Myocyte (in vitro differentiated cells): Measurements from ENCODE around the gene ZNF280C. TPM values are rescaled to one million over a fixed set of nuclear protein-coding genes. Genes with fewer than 3 reads are reported as not detected.
"Not testable (repeated sequence)": the region's sequence is repeated elsewhere in the genome, so short reads cannot be mapped to it uniquely, and the experiment has no call there.

Source experiments
- DNase-seq: peaks from one replicate; pipeline ENCODE4 v3.0.0-alpha.2; 2012; ENCODE audit warnings: low read depth
- total RNA-seq: library from RNA; depleted of rRNA; stranded (reverse); fragments of >200 nt; gene quantifications from 2 replicates; pipeline ENCODE4 v1.2.3, GENCODE V29; 2014

Gene ZNF280C
- total RNA-seq, 1 donor from 2014 or later: 8.7 TPM

DNA sequence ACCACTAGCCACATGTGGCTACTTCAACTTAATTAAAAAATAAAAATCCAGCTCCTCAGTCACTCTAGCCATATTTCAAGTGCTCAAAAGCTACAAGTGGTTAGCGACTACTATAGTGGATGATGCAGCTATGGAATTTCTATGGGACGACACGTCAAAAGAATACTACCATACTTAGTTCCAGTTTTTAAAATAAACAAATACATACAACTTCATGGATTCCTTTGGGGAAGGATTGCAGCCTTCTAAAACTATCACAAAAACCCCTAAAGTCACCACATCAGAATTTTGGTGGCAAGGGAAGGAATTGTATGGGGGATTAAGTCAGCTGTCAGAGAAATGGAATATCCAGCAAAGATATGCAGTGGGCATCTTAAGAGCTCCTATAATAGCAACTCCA lies 6.5 kb downstream of the ZNF280C start:
- peak; percentile 42 for DNase-seq

DNA sequence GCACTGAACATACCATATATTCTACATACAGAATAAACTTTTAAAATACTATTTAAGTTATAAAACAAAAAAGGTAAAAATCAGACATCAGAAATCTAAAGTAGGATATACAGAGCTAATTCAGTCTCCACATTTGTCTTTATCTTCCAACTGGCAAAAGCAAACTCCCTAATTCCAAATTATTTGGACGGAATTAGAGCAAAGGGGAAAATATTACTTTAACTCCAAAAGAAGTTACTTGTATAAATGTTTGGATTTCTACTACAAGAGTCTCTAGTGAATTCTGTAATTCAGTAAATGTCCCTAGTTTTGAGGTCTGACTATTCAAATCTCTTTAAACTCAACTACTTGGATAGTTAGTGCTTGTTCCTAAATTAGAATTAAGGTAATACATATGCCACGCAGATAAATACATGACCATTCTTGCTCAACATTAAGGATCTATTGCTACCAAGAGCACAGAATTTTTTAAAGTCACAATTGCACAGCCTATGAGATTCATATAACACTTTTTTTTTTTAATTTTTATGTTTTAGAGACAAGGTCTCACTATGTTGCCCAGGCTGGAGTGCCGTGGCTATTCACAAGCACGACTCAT lies 7.3 kb downstream of the ZNF280C start:
- no peak for DNase-seq

DNA sequence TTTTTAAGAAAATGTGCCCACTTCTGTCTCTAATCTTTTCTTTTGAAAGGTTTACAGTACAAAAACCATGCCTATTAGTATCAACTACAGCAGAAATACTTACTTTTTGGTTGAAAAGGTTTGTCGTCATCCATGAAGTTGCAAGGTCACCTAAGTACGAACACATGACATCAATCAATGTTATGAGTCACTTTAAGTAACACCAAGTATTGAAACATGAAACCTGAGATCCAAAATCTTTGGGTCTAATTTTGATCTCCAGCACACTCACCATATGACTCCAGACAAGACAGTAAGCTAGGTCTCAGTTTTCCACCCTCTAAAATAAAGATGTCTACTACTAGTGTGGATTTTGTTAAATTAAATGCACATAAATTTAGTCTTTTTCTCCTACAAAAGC lies 8.4 kb downstream of the ZNF280C start:
- DNase-seq: peak; percentile 32

DNA sequence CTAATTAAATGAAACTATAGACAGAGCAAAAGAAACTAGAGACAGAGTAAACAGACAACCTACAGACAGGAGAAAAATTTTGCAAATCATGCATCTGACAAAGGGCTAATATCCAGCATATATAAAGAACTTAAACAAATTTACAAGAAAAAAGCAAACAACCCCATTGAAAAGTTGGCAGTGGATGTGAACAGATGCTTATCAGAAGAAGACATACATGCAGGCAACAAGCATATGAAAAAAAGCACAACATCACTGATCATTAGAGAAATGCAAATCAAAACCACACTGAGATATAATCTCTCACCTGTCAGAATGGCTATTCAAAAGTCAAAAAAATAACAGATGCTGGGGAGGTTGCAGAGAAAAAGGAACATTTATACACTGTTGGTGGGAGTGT lies 14.8 kb downstream of the ZNF280C start:
- DNase-seq: no peak

DNA sequence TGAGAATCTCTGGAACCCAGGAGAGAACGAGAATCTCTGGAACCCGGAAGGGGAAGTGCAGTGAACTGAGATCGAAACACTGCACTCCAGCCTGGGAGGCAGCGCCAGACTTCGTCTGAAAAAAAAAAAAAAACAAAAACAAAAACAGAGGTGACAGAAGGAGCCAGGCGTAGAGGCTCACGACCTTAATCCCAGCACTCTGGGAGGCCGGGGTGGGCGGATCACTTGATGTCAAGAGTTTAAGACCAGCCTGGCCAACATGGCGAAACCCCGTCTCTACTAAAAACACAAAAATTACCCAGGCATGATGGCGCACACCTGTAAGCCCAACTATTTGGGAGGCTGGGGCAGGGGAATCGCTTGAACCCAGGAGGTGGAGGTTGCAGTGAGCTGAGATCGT lies 17.0 kb downstream of the ZNF280C start:
- DNase-seq: no peak

DNA sequence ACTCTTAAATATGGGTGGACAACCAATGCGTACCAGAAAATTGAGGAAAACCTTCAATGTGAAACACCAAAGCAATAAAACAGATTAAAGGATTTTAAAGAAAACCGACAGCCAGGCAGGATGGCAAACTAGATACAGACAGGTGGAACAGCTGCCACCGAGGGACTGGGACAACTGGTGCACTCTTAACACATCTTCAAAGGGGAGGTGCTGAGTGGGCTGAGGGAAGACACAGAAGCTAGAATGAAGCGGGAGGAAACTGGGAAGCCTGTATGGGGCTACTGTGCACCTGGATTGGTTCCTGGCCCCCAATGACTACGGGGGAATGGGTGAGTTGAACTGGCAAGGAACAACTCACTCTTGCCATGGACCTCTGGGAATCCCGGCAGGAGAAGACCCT lies 20.7 kb downstream of the ZNF280C start:
- DNase-seq: peak; percentile 54

DNA sequence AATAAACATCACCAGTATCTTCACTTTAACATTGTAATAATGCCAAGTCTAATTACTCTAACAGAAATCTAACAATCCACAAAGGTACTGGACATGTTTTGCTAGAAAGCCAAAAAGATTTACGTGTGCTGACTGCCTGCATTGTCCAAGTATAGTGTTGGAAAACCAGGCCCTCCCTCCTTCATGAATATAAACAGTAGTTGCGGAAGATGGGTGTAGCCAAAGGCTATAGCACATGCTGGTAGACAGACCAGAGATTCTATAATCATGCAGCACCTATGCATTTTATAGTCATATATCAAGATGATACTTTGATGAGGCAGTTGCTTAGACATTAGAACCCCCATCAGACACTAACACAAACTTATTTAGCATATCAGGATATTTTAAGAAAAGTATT lies 22.6 kb downstream of the ZNF280C start:
- no peak for DNase-seq

DNA sequence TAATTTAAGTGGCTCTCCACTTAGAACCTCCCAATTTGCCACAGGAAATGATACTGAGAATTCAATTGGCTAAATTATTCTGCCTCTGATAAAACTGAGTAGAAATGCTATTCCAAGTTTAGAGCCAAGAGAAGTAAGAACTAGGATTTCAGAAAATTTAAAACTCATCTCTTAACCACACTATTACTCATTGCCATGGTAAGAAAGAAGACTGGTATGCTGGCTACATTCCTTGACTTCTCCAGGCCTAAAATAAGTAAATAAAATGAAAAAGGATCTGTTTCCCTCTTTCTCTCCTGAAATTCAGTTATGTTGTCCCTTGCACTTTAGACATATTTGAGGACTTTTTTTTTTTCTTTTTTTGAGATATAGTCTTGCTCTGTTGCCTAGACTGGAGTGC lies 23.3 kb downstream of the ZNF280C start:
- DNase-seq: peak; percentile 58

DNA sequence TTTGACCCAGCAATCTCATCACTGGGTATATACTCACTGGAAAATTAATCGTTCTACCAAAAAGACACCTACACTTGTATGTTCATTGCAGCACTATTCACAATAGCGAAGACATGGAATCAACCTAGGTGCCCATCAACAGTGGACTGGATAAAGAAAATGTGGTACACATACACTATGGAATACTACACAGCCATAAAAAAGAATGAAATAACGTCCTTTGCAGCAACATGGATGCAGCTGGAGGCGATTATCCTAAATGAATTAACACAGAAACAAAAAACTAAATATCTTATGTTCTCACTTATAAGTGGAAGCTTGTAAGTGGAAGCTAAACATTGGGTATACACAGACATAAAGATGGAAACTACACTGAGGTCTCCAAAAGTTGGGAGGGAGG lies 37.5 kb downstream of the ZNF280C start:
- DNase-seq: not testable (repeated sequence)

DNA sequence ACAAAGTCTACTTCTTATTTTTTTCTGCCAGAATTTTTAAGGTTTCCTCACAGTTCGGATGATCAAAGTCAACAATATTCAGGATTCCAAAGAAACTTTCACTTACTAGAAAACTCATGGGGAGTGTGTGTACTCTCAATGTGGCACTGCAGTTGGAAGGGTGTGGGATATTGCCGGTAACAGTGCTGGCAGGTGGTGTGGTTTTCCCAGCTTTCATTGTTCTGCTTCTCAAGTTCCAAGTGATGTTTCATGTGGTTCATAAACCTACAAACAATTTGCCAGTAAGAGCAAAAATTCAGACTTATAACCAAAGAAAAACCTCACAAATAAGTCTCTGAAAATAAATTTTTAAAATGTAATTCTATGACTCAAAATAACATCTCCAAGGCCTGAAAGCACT lies 39.8 kb downstream of the ZNF280C start:
- peak; percentile 60 for DNase-seq

DNA sequence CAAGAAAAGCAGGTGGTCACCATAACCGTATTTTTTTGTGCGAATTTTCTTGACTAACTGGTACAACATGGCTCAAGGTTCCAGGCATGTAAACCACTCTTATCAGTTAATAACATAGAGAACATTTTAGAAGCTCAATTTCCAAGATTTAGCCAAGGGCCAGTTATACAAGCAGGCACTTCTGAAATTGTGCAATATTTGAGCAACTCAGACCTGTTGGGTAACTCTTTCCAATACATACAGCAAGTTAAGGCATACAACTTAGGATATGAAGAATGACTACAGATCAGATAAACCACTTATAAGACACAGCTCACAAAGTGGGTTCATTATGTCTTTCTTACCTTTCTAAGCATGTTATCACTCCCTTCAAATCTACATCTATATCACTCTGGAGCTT lies 43.9 kb downstream of the ZNF280C start:
- no peak for DNase-seq

DNA sequence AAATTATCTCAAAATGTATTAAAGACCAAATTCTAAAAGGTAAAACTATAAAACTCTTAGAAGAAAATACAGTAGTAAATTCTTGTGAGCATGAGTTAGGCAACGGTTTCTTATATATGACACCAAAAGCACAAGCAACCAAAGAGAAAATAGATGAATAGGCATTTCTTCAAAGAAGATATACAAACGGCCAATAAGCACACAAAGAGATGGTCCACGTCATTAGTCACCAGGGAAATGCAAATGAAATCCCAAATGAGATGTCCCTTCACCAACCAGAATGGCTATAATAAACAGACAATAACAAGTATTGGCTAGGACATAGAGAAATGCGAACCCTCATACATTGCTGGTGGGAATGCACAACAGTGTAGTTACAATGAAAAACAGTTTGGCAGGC lies 52.4 kb downstream of the ZNF280C start:
- no peak for DNase-seq

DNA sequence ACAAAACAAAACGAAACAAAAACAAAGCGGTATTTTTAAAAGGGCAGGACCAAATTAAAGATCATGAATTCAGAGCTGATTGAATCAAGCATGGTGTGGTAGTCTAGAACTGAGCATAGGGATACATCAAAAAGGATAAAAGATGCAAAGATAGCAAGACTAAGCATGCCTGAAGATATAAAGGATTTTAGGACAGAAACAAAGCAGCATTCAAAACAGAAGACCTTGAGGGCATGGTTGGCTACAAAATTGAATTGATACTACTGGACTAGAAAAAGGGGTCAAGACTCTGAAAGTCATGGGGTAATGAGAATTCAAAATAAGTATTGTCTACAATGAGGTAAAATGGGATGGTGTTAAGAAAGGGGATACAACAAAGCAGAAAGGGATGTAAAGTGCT lies 55.3 kb downstream of the ZNF280C start:
- no peak for DNase-seq

DNA sequence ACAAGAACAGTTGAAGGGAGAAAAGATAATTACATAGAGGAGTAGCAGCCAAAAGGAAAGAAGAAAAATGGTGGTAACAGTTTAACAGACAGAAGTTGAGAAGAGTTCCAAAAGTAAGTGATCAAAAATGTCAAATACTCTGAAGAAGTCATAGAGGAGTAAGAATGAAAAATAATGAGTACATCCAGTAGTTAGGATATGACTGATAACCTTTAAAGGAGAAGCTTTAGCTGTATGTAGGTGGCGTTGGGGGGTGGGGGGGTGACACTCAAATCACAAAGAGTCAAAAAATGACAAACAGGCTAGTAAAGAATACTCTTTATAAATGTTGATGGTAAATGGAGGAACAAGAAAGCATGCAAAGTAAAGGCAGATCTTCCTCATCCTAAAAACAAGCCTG lies 56.3 kb downstream of the ZNF280C start:
- DNase-seq: no peak

DNA sequence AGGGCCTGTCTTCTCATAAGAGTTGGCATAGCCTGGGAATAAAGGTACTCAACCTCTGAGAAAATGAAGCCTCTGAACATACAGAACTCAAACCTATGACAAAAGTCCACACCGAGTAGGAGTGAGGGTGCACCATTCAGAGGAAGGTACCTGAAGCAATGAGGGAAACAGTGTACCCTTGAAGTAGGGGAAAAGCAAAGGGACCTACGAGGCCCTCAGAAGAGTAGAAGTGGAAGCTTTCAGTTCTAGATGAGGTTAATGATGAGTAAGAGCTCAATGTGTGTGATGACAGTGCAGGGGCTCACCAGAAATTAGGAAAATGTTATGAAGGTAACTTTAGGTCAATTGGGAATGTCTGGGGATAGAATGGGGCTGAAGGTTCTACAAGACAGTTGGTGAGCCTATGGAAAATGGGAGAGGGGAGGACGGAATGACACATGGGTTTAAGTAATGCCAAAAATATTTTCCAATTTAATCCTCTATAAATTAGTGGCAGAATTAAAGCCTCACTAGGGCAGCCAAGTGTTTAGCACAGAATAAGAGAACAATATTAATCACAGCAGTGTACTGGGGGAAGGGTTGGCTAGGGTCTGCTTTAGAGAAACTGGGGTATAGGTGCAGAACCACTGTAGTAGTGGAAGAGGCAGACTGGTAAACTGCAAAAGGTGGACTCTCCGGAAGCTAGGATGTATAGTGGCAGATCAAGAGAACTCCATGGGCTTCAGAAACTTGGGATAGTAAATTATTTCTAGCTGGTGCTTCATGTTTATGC lies 57.1 kb downstream of the ZNF280C start:
- no peak for DNase-seq

DNA sequence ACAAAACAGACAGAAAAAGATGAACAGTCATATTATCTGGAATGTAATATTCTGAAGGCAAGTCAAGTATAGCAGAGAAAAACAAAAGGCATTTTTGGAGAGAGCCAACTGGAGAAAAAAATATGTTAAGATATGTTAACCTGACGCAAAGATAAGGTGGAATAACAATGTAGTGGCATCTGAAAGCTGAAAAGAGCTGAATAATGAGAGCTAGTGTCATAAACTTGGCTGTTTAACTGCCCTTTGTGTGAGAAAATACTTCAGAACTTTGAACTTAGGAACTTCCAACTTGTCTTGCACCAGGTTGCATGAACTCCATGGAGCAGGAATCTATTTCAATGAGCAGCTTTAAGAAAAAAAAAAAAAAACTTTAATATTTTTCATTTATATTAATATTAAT lies 64.1 kb downstream of the ZNF280C start:
- DNase-seq: no peak

DNA sequence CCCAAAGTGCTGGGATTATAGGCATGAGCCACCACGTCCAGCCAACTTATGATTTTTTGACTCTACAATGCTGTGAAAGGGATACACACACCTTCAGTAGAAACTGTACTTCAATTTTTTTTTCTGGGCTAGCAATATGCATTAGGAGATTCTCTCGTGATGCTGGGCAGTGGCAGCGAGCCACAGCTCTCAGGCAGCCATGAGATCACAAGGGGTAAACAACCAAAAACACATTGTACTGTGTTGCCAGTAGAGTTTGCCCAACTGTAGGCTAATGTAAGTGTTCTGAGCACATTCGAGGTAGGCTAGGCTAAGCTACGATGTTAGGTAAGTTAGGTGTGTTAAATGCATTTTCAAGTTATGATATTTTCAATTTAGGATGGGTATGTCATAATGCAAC lies 71.2 kb downstream of the ZNF280C start:
- no peak for DNase-seq

DNA sequence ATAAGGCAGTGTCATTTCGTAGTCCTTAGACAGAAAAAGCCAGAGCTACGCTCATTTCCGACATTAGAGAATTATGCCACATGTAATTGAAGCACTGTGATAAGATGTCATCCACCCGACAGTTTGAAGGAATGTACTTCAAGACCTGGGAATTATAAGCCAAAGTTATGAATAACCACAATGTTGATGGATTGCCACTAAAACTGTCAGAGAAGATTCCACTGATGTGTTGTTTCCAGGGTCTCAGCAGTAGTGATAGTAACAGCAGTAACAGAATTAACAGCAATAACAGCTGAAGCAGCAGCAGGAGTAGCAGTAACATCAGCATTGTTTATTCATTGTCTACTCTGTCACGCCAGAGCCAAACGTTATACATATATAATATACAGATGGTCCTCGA lies 72.2 kb downstream of the ZNF280C start:
- peak; percentile 49 for DNase-seq

DNA sequence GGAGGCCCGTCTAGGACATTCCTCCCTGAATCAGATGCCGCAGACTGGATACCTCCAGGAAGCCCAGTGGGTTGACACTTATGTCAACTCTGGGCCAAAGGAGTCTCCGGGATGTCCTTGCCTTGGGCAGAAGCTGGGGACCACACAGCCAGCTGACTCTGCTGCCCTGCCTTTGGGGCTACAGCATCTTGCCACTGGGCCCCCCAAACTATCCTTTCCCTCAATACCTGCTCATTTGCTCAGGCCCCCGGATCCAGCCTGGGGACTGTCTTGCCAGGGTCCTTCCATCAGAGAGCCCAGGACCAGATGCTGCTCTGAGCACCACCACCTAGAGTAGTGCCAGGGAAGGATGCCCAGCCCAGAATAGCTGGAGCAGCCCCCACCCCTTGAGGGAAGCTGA lies 77.9 kb downstream of the ZNF280C start:
- DNase-seq: no peak

DNA sequence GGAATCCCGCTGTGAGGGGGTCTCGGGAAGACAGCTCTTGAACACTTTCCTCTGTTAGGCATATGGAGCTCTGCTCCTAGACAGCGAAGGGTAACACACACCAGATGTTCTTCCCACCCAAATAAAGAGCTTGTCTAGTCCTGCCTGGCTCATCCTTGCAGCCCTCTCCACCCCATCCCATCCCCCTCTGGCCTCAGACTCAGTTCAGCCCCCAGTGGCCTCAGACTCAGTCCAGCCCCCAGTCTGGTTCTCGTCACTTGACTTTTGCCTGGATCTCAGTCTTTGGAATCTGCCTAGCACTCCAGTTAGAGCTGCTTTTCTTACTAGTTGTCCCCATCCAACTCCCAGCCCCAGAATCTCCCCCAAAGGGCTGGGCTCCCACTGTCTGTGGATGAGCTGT lies 82.0 kb downstream of the ZNF280C start:
- DNase-seq: no peak

DNA sequence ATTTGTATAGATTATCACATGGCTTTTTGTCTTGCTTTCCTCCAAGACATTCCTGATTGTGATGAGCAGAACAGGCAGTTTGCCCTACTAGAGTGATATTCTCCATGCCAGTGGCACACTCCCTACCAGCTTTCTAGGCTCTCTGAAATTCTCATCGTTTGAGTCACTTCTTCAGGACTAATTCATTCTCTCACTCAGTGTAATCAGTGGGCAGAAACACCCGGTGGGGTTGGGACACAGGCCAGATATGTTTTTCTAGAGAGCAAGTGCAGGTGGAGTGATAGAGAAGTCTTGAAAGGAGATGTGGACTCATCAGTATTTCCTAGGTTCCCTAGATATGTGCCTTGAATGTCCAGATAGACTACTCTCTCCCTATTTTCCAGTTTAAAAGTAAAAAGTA lies 83.8 kb downstream of the ZNF280C start:
- DNase-seq: no peak

DNA sequence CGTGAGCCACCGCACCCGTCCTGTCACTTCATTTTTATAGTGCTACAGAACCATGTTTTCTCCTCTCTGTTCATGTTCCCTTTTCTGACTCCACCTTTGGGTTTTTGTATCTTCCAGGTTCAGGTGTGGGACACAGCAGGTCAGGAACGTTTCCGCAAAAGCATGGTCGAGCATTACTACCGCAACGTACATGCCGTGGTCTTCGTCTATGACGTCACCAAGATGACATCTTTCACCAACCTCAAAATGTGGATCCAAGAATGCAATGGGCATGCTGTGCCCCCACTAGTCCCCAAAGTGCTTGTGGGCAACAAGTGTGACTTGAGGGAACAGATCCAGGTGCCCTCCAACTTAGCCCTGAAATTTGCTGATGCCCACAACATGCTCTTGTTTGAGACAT lies 84.5 kb downstream of the ZNF280C start:
- DNase-seq: no peak

DNA sequence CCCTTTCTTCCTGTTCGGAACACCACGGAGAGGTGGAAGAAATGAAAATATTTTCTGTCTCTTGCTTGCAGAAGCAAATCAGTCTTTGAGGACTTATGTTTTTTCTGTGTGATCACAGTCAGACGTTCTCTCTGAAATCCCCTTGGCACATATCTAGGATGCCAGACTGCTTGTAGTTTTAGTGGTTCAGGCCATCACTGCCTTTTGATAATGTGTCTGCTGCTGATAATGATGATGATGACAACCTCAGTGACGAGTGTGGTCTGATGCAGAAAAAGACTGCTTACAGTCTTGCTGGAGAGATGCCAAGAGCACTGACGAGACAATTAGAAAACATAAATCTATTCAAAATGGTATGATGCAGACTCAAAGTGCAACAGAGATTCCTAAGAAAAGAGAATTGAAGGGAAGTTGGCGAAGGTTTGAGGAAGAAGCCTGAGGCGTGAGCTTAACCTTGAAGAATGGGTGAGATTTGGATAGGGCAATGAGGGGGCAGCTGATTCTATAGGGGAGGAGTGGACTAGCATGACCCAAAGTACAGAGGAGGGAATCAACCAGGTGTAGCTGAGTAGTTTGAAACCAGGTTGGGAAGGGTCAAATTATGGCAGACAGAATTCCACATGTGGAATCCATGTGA lies 89.0 kb downstream of the ZNF280C start:
- no peak for DNase-seq
